NCI-H2196 (cell line): ENCODE measurements around the gene EXD3.

Source experiments
- DNase-seq: peaks from one replicate; lab custom pipeline; 2025; ENCODE audit not compliant: unreplicated experiment; lab: John Stamatoyannopoulos, UW

EXD3 gene

GRCh38 chr9:137448602-137448962 is 25.6 kb upstream of the EXD3 start:
- no peak for DNase-seq

DNA sequence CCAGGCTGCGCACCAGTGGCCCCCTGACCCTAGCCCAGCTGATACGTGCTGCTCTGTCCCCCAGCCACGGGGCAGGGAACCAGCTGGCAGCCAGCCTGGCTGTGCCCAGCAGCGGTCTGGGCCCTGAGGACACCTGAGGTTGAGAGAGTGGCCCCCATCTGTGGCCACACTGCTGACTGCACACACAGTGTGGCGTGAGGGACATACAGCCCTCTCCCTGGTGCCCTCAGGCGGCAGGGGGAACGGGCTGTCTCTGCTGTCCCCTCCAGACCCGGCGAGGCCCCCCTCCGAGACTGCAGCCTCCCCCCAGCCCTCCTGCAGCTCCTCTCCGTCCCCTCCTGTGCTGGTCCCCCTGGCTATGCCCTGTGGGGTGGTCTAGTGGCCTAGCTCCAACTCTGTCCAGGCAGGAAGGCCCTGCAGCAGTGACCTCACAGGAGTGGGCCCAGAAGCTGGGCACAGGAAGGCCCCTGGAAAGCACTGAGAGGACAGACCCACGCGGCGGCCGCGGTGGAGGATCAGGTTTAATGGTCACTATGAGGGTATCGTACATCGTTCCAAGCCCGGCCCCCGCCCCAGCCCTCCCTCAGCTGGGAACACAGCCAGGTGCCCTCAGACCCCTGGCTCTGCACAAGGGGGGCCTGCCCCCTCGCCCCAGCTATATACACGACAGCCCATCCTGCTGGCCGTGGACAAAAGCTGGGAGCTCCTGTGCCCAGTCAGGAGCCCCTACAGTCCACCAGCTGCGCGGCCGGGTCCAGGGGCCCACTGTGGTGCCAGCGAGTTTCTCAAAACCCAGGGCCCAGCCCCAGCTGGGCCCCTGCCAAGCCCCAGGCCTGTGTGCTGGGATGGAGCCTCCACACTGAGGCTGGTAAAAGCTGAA is 25.0 kb upstream of the EXD3 start:
- no peak for DNase-seq

GRCh38 chr9:137446851-137447471 is 24.0 kb upstream of the EXD3 start:
- no peak for DNase-seq

DNA sequence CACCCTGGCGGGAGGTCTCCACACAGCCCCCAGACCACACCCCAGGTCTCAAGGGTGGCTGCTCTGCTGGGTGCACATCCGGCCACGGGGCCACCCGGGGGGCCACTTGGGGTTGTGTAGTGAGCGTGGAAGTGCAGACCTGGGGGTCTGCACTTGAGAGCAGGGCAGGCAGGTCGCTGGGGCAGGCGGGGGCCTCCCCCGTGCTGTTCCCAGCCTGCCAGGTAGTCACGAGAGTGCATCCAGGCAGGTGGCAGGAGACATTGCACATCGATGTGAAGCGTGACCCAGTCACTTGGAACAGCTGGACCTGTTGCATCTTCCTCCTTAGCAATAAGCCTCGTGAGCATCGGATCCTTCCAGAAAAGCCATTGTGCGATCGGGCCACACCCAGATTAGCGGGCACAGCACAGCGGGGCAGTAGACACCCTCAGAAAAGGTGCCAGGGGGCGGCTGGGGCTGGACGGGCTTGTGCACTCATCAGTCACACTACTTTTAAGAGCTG is 23.0 kb upstream of the EXD3 start:
- DNase-seq, result no peak

GRCh38 chr9:137445275-137445807 is 22.4 kb upstream of the EXD3 start:
- peak; percentile 69 for DNase-seq

GRCh38 chr9:137444106-137444790 is 21.3 kb upstream of the EXD3 start:
- DNase-seq, result no peak

- DNase-seq, result no peak
Observed at GRCh38 chr9:137441935-137442321, 19.0 kb upstream of the EXD3 start.

- peak; percentile 88 for DNase-seq
Observed at GRCh38 chr9:137441289-137441934, 18.4 kb upstream of the EXD3 start, which contains the start of gene ENTPD8. Gene ENTPD8 (minus strand): TSS chr9:137441357. CDS start chr9:137438285, 3,072 bp downstream.

GRCh38 chr9:137439158-137439714 is 16.3 kb upstream of the EXD3 start:
- no peak for DNase-seq

DNA sequence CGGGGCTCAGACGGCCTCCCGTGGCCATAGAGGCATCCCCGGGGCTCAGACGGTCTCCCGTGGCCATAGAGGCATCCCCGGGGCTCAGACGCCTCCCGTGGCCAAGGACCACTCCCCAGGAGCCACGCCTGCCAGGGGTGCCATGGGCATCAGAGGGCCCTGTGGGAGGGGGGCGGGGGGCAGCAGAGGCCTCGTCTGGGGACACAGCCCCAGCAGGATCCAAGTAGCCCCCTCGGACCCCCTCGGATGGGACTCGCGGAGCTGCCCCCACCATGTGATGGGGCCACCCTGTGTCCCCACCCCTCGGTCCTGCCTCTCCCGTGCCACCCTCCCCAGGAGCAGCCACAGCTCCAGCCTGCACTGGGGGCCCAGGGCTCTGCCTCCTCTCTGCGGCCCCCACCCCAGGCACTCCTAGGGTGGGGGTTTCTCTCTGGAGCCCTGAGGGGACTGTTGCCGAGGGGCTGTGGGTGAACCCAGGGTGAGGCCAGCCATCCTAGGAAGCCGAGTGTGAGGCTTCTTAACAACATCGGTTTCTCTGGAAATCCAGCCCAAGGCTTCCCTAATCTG is 15.7 kb upstream of the EXD3 start:
- no peak for DNase-seq

GRCh38 chr9:137437691-137438590 is 15.0 kb upstream of the EXD3 start:
- DNase-seq, result no peak

- no peak for DNase-seq
Observed at GRCh38 chr9:137436761-137437600, 14.0 kb upstream of the EXD3 start.

GRCh38 chr9:137435980-137436760 is 13.2 kb upstream of the EXD3 start:
- DNase-seq, result peak; percentile 65

- no peak for DNase-seq
Observed at GRCh38 chr9:137435381-137435891, 12.5 kb upstream of the EXD3 start.

- DNase-seq, result no peak
Observed at GRCh38 chr9:137434498-137435380, 11.8 kb upstream of the EXD3 start.

- no peak for DNase-seq
Observed at GRCh38 chr9:137433916-137434431, 11.0 kb upstream of the EXD3 start.
